Stimulated activated CD4-positive, alpha-beta T cell treated with anti-CD3 and anti-CD28 coated beads, Interleukin-2, amount 100 ng/mL, for 24 hours (primary cell): ENCODE results near the gene USP33.
"Not testable (repeated sequence)": the region's sequence is repeated elsewhere in the genome, so short reads cannot be mapped to it uniquely, and the experiment has no call there.

ENCODE experiments used
- DNase-seq, 2 donors: peaks; one replicate each; pipeline ENCODE4 v3.0.0-alpha.2; 2020

The USP33 gene

GRCh38 chr1:77732090-77732489 lies 27.6 kb downstream of the USP33 start:
- no peak for DNase-seq

- DNase-seq, result no peak
These were observed 33.9 kb downstream of the USP33 start for GRCh38 chr1:77725706-77726105.

- DNase-seq, result no peak
These were observed 41.5 kb downstream of the USP33 start for GRCh38 chr1:77718181-77718580.

- no peak for DNase-seq
These were observed 43.6 kb downstream of the USP33 start for GRCh38 chr1:77716065-77716464.

- DNase-seq, result no peak
These were observed 49.9 kb downstream of the USP33 start for GRCh38 chr1:77709727-77710126.

GRCh38 chr1:77706321-77706720 lies 53.3 kb downstream of the USP33 start:
- DNase-seq, result no peak

GRCh38 chr1:77704736-77705135 lies 54.9 kb downstream of the USP33 start:
- no peak for DNase-seq

- not testable (repeated sequence) for DNase-seq
These were observed 60.0 kb downstream of the USP33 start for GRCh38 chr1:77699673-77700072.

- DNase-seq, result no peak
These were observed 62.2 kb downstream of the USP33 start for GRCh38 chr1:77697441-77697840.

- no peak for DNase-seq
These were observed 70.7 kb downstream of the USP33 start for GRCh38 chr1:77688939-77689338.

GRCh38 chr1:77687519-77687906 lies 72.1 kb downstream of the USP33 start:
- DNase-seq, result peak in 1 of 2 donors; percentile 21

GRCh38 chr1:77686796-77687518 lies 72.7 kb downstream of the USP33 start:
- DNase-seq, result no peak

GRCh38 chr1:77683160-77684148 lies 76.2 kb downstream of the USP33 start:
- DNase-seq, result peak; percentile 92

- peak; percentile 89 to 93 for DNase-seq
These were observed 77.0 kb downstream of the USP33 start, which contains the start of gene ZZZ3 for GRCh38 chr1:77682460-77683159. ZZZ3 (minus strand) TSS chr1:77682658; CDS start chr1:77633354, 49,304 bp downstream.

GRCh38 chr1:77680173-77680572 lies 79.5 kb downstream of the USP33 start:
- no peak for DNase-seq

GRCh38 chr1:77678660-77679610 lies 80.7 kb downstream of the USP33 start:
- DNase-seq, result no peak

- not testable (repeated sequence) for DNase-seq
These were observed 84.8 kb downstream of the USP33 start for GRCh38 chr1:77674807-77675206.

- DNase-seq, result no peak
These were observed 85.8 kb downstream of the USP33 start for GRCh38 chr1:77673716-77674355.

- DNase-seq, result no peak
These were observed 86.6 kb downstream of the USP33 start for GRCh38 chr1:77673030-77673429.

- DNase-seq, result no peak
These were observed 87.3 kb downstream of the USP33 start for GRCh38 chr1:77672374-77672773.

- DNase-seq, result no peak
These were observed 87.8 kb downstream of the USP33 start for GRCh38 chr1:77671836-77672235.
